ENCODE results near the gene GNL2. TPM values are rescaled to one million over a fixed set of nuclear protein-coding genes. Genes with fewer than 3 reads are reported as not detected.

Gene GNL2
- total RNA-seq, result 50.6 and 61.4 TPM in 2 replicates

DNA sequence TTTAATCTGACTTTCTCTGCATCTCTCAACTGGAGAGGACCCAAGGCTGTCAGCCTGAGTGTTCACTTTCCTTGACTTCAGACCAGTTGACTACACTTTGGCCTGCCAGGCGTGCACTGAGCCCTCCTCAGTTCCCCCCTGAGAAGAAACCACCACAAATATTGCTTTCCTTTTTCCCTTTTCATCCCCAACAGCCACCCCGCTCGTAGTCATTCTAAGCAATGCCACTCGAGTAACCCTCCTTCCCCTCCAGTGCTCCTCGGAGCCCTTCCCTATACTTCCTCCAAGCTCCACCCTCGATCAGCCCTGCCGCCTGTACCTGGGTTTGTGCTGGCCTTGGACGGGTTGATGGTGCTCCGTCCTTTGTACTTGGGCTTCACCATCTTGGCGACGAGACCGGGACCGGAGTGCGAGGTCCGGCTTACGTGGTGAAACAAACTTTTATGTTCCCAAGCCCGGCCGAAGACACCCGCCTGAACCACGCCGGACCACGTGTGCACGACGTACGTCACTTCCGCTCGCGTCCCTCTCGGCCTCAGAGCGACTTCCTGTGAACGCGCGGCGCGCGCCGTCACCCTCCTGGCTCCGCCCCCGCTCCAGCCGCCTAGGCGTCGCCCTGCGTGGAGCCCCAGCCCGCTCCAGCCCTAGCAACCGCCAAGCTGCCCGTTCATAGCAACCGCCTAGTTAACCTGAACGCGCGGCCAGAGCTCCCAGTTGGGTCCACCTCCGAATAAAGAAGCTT, at the start of gene GNL2:
Gene GNL2 (minus strand): TSS at position 498 of the 742 bp plus-strand sequence. CDS start 115 bp downstream, at position 383.
- peak; percentile 94 to 97 for DNase-seq (ENCODE audit: low read depth in 2 of 2)

DNA sequence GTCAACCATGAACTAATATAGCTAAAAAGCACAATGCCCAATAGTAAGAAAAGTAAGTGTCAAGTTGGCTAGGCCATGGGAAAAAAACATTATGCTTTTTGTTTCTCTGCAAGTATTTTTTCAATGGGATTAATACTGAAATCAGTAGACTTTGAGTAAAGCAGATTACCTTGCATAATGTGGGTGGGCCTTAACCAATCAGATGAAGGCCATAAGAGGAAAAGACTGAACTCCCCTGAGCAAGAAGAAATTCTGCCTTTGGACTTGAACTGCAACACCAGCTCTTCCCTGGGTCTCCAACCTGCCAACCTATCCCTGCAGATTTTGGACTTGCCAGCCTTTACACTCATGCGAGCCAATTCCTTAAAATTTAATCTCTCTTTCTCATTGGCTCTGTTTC, 45.3 kb upstream of the GNL2 start:
- no peak for DNase-seq (ENCODE audit: low read depth in 2 of 2)

DNA sequence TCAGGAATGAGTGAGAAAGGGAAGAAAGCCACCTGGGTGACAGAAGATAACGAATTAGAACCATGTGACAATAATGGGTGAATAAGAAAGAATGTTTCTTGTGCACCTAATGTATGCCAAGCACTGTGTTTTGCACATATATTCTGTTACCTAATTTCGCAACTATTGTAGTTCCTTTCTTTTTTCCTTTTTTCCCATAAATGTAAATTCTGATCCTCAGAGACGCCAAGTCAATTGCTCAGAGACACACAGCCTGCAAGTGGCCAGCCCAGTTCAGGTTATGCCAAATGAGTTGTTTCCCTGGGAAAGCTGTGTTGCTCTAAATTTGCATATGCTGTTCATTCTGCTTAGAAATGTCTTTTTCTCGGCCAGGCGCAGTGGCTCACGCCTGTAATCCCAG, 40.7 kb upstream of the GNL2 start:
- DNase-seq (ENCODE audit: low read depth in 2 of 2), result no peak

- no peak for DNase-seq (ENCODE audit: low read depth in 2 of 2)
Observed at GRCh38 chr1:37634992-37635902, 39.5 kb upstream of the GNL2 start.

DNA sequence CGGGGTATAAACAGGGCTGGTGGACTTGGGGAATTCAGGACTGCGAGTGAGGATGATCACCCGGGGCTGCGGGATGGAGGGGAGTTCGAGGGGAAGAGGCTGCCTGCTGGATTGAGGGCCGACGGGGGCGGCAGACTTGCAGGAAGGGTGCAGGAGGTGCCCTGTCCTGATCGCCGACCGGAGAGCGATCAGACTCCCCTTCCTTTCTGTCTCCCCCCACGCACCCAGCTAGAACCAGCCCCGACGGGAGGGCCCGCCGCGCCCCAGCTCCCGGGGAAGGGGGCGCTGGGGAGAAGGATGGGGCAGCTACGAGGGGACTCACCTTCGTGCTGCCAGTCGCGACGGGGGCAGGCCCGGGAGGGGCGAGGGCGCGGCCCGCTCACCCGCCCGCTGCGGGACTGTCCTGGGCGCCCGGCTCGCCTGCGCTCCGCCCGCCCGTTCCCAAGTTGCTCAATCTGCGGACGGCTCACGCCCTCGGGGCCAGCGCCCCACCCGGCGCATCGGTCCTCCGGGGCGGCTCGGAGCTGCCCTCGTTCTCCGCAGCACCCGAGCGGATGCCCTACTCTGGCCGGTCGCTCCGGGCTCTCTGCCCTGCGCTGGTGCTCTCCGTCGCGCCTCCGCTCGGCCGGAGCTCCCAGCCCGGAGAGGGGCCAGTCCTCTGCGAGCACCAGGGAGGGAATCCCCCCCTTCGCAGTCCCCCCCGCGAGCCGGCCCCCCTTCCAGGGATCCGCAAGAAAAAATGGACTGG, 38.7 kb upstream of the GNL2 start, which contains the start of gene RSPO1:
Gene RSPO1 (minus strand): TSS at position 649 of the 748 bp plus-strand sequence. CDS start 5,231 bp downstream, outside the sequence.
- no peak for DNase-seq (ENCODE audit: low read depth in 2 of 2)

DNA sequence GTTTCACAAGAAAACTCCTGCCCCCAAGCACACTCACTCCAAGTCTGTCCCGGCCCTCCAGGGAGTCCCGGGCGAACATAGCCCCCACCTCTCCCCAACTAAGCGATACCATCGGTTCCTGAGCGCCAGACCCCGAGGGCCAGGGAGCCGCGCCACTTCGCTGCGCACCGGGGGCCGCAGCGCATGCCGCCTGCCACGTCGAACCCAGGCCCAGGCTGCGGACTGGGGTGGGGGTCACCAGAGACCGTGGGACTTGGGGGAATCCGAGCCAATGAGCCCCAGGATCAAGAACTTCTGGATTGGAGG, 38.2 kb upstream of the GNL2 start:
- no peak for DNase-seq (ENCODE audit: low read depth in 2 of 2)

DNA sequence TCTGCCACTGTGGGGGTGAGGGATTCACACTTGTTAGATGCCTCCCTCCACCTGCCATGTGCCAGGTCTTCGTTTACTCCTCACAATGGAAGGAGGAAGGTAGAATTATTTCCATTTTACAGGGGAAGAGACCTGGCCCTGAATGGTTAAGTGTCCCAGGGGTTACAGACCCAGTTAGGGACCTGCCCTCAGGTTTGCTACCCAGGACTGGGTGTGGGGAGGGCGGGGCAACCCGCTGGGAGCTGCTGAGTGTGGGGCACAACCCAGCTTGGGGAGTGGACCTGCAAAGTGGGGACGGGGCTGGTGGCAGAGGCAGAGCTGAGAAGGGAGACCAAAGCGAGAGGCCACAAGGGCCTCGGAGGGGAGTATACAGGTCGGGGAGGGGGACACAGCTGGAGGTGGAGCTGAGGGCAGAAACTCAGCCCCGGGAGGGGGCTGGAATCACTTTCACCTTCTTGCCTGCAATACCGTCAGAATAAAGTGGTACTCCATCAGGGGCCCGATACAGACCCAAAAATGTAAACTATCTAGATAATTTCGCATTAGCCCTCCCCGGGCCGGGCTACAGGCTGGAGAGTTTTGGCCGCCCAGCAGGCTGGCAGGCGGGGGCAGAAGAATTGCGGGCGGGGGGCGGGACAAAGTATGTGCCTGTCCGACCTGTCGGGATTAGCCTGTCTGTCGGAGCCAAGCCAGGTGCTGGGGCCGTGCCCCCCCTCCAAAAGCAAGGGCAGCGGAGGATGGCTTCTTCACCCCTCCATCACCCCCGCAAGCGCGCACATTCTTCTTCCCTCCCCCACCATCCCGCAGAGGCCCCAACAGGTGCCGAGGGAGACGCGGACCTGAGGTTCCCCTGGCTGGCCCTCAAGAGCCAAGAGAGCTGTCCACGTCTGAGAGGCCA, 37.6 kb upstream of the GNL2 start:
- DNase-seq (ENCODE audit: low read depth in 2 of 2), result no peak

- DNase-seq (ENCODE audit: low read depth in 2 of 2), result no peak
Observed at GRCh38 chr1:37631036-37631435, 35.3 kb upstream of the GNL2 start.

DNA sequence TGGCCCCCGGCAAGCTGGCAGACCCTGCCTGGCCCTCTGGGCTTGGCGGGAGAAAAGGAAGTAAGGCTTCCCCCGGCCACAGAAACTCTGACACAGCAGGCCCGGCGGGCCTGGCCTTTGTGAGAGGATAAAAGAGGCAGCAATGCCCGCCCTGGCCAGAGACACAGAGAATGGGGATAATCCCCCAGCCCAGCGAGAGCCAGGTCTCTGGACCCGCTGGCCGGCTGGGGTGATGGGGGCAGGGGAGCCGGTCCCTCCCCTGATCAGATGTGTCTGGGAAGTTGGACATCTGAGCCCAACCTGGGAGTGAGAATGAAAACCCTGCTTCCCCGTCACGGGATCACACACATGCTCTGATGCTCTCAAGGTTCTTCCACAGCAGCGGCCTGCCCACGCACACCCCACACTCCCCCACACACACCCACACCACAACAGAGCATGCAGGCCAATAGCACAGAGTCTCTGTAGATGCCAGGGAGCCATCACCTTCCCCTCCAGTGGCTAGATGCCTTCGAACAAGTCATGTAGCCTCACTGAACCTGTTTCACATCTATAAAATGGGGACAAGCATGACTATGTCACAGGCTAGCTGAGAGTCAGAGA, 34.8 kb upstream of the GNL2 start:
- no peak for DNase-seq (ENCODE audit: low read depth in 2 of 2)

GRCh38 chr1:37629726-37630425, 34.1 kb upstream of the GNL2 start:
- no peak for DNase-seq (ENCODE audit: low read depth in 2 of 2)

- DNase-seq (ENCODE audit: low read depth in 2 of 2), result no peak
Observed at GRCh38 chr1:37629008-37629407, 33.3 kb upstream of the GNL2 start.

GRCh38 chr1:37628026-37628556, 32.4 kb upstream of the GNL2 start:
- DNase-seq (ENCODE audit: low read depth in 2 of 2), result no peak

- no peak for DNase-seq (ENCODE audit: low read depth in 2 of 2)
Observed at GRCh38 chr1:37622131-37622530, 26.4 kb upstream of the GNL2 start.

DNA sequence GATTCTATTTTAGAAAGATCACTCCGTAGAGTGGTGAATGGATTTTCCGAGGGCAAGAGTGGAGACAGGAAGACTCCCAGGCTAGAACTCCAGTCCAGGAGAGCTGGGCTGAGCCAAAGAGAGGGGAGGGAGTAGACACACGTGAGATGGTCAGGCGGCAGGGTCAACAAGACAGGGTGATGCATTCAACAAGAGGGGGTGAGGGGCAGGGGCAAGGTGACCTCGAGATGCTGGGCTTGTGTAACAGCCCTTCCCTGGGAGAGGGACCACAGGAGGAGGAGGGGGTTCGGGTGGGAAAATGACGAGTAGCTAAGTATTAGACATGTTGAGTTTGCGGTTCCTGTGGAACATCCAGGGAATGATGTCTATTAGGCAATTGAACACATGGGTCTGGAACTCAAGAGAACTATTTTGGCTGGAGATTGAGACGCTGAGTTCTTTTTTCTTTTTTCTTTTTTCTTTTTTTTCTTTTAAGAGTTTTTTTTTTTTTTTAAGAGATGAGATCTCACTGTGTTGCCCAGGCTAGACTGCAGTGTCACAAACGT, 25.7 kb upstream of the GNL2 start:
- DNase-seq (ENCODE audit: low read depth in 2 of 2), result no peak

- no peak for DNase-seq (ENCODE audit: low read depth in 2 of 2)
Observed at GRCh38 chr1:37620707-37621106, 25.0 kb upstream of the GNL2 start.

- no peak for DNase-seq (ENCODE audit: low read depth in 2 of 2)
Observed at GRCh38 chr1:37616330-37616729, 20.6 kb upstream of the GNL2 start.

- DNase-seq (ENCODE audit: low read depth in 2 of 2), result no peak
Observed at GRCh38 chr1:37614105-37614504, 18.4 kb upstream of the GNL2 start.

- no peak for DNase-seq (ENCODE audit: low read depth in 2 of 2)
Observed at GRCh38 chr1:37612186-37612585, 16.4 kb upstream of the GNL2 start.

GRCh38 chr1:37609994-37610393, 14.3 kb upstream of the GNL2 start:
- no peak for DNase-seq (ENCODE audit: low read depth in 2 of 2)
